ENCODE data around the gene RNF145.

- no peak for TF ChIP-seq CTCF (IDR thresholded peaks at IDR 0.05)
- TF ChIP-seq POLR2A (IDR thresholded peaks at IDR 0.05): no peak
Observed at GRCh38 chr5:159135896-159136531, 73.3 kb downstream of the RNF145 start.

Data from body of pancreas (tissue), 4 donors.